Memory B cell (primary cell): Measurements from ENCODE around the gene SUN1.
A peak's percentile ranks its signal among the peaks of the same experiment; 100 is the strongest.

Source experiments
- ATAC-seq: fragments of 150-1000 bp; cut with Tn5 transposase; 2 replicates; pipeline ENCODE4 v1.10.0; 2021; ENCODE audit warnings: low read depth, mild to moderate bottlenecking, moderate library complexity
- DNase-seq, 2 donors: peaks; one replicate each; pipeline ENCODE4 v3.0.0; 2022; ENCODE audit warnings: low spot score in 2 of 2
- H3K27ac Mint-ChIP-seq: one replicate; pipeline ENCODE4 v1.8.0; 2022; ENCODE audit warnings: mild to moderate bottlenecking, moderate library complexity, mixed read lengths
- H3K27me3 Mint-ChIP-seq: one replicate; pipeline ENCODE4 v1.8.0; 2022; ENCODE audit warnings: mixed read lengths
- H3K36me3 Mint-ChIP-seq: one replicate; pipeline ENCODE4 v1.8.0; 2022; ENCODE audit warnings: mild to moderate bottlenecking, mixed read lengths
- H3K4me1 Mint-ChIP-seq: one replicate; pipeline ENCODE4 v1.8.0; 2022; ENCODE audit warnings: mixed read lengths
- H3K4me3 Mint-ChIP-seq: one replicate; pipeline ENCODE4 v1.8.0; 2022; ENCODE audit warnings: mild to moderate bottlenecking, moderate library complexity, mixed read lengths
- H3K9me3 Mint-ChIP-seq: one replicate; pipeline ENCODE4 v1.8.0; 2022; ENCODE audit warnings: mixed read lengths

The SUN1 gene

GRCh38 chr7:876077-876971 is 44.0 kb downstream of the SUN1 start, which contains the start of gene GET4:
Gene GET4, plus strand, starts transcription at chr7:876554. Its CDS starts 92 bp downstream, at chr7:876646.
- peak within 1 kb of the TSS; percentile 99 for H3K27ac Mint-ChIP-seq
- H3K36me3 Mint-ChIP-seq, result peaks cover 8% of the 10 kb centered on the region
- ATAC-seq (peak; percentile 76), DNase-seq (peak; percentile 96 to 98)
- peak within 1 kb of the TSS; percentile 99 for H3K4me3 Mint-ChIP-seq
- H3K27me3 Mint-ChIP-seq, result no peaks in the 10 kb centered on the region
- H3K4me1 Mint-ChIP-seq, result peaks cover 13% of the 10 kb centered on the region
- H3K9me3 Mint-ChIP-seq, result no peaks in the 10 kb centered on the region

GRCh38 chr7:876972-877311 is 44.7 kb downstream of the SUN1 start:
- ATAC-seq (peak; percentile 4), DNase-seq (no peak)
- peaks cover 8% of the 10 kb centered on the region for H3K36me3 Mint-ChIP-seq
- H3K4me3 Mint-ChIP-seq, result peak overlapping the region; percentile 99
- no peaks in the 10 kb centered on the region for H3K9me3 Mint-ChIP-seq
- H3K4me1 Mint-ChIP-seq, result peaks cover 13% of the 10 kb centered on the region
- H3K27me3 Mint-ChIP-seq, result no peaks in the 10 kb centered on the region
- peak overlapping the region; percentile 99 for H3K27ac Mint-ChIP-seq

- Mint-ChIP-seq H3K9me3 (no peaks in the 10 kb centered on the region), H3K27ac (peak overlapping the region; percentile 99), H3K4me1 (peaks cover 13% of the 10 kb centered on the region), H3K27me3 (no peaks in the 10 kb centered on the region), H3K4me3 (peak overlapping the region; percentile 99), H3K36me3 (peaks cover 4% of the 10 kb centered on the region)
- no peak for DNase-seq
- no peak for ATAC-seq
Measured at GRCh38 chr7:877312-878232, 45.3 kb downstream of the SUN1 start.

- no peak overlapping the region for H3K4me3 Mint-ChIP-seq
- no peaks in the 10 kb centered on the region for H3K27me3 Mint-ChIP-seq
- no peak overlapping the region for H3K27ac Mint-ChIP-seq
- H3K36me3 Mint-ChIP-seq, result peaks cover 3% of the 10 kb centered on the region
- no peaks in the 10 kb centered on the region for H3K9me3 Mint-ChIP-seq
- H3K4me1 Mint-ChIP-seq, result peaks cover 12% of the 10 kb centered on the region
- DNase-seq, result no peak
- no peak for ATAC-seq
Measured at GRCh38 chr7:879093-879492, 46.8 kb downstream of the SUN1 start.

GRCh38 chr7:879706-880105 is 47.4 kb downstream of the SUN1 start:
- Mint-ChIP-seq H3K36me3 (peaks cover 3% of the 10 kb centered on the region), H3K4me3 (no peak overlapping the region), H3K27me3 (no peaks in the 10 kb centered on the region), H3K9me3 (no peaks in the 10 kb centered on the region), H3K4me1 (peaks cover 12% of the 10 kb centered on the region), H3K27ac (no peak overlapping the region)
- ATAC-seq (no peak), DNase-seq (no peak)

- no peak overlapping the region for H3K27ac Mint-ChIP-seq
- no peak overlapping the region for H3K4me3 Mint-ChIP-seq
- peaks cover 3% of the 10 kb centered on the region for H3K36me3 Mint-ChIP-seq
- ATAC-seq (no peak), DNase-seq (no peak)
- H3K27me3 Mint-ChIP-seq, result no peaks in the 10 kb centered on the region
- H3K4me1 Mint-ChIP-seq, result peaks cover 12% of the 10 kb centered on the region
- no peaks in the 10 kb centered on the region for H3K9me3 Mint-ChIP-seq
Measured at GRCh38 chr7:880450-880849, 48.2 kb downstream of the SUN1 start.

GRCh38 chr7:881441-882234 is 49.4 kb downstream of the SUN1 start:
- H3K27ac Mint-ChIP-seq, result no peak overlapping the region
- H3K36me3 Mint-ChIP-seq, result peaks cover 3% of the 10 kb centered on the region
- H3K4me3 Mint-ChIP-seq, result no peak overlapping the region
- peaks cover 12% of the 10 kb centered on the region for H3K4me1 Mint-ChIP-seq
- no peaks in the 10 kb centered on the region for H3K9me3 Mint-ChIP-seq
- no peaks in the 10 kb centered on the region for H3K27me3 Mint-ChIP-seq
- ATAC-seq (no peak), DNase-seq (no peak)

GRCh38 chr7:882336-883035 is 50.2 kb downstream of the SUN1 start:
- no peak overlapping the region for H3K4me3 Mint-ChIP-seq
- H3K36me3 Mint-ChIP-seq, result peaks cover 3% of the 10 kb centered on the region
- ATAC-seq (no peak), DNase-seq (no peak)
- no peaks in the 10 kb centered on the region for H3K27me3 Mint-ChIP-seq
- no peak overlapping the region for H3K27ac Mint-ChIP-seq
- H3K4me1 Mint-ChIP-seq, result peaks cover 6% of the 10 kb centered on the region
- H3K9me3 Mint-ChIP-seq, result no peaks in the 10 kb centered on the region

GRCh38 chr7:883055-884021 is 51.1 kb downstream of the SUN1 start:
- DNase-seq (no peak), ATAC-seq (no peak)
- H3K27ac Mint-ChIP-seq, result no peak overlapping the region
- H3K36me3 Mint-ChIP-seq, result peaks cover 6% of the 10 kb centered on the region
- H3K27me3 Mint-ChIP-seq, result no peaks in the 10 kb centered on the region
- H3K9me3 Mint-ChIP-seq, result no peaks in the 10 kb centered on the region
- no peak overlapping the region for H3K4me3 Mint-ChIP-seq
- peaks cover 3% of the 10 kb centered on the region for H3K4me1 Mint-ChIP-seq

GRCh38 chr7:884191-885003 is 52.1 kb downstream of the SUN1 start:
- Mint-ChIP-seq H3K27me3 (no peaks in the 10 kb centered on the region), H3K27ac (no peak overlapping the region), H3K36me3 (peaks cover 9% of the 10 kb centered on the region), H3K4me1 (peaks cover 3% of the 10 kb centered on the region), H3K4me3 (no peak overlapping the region), H3K9me3 (no peaks in the 10 kb centered on the region)
- DNase-seq, result no peak
- ATAC-seq, result no peak

- Mint-ChIP-seq H3K36me3 (peaks cover 9% of the 10 kb centered on the region), H3K4me3 (no peak overlapping the region), H3K9me3 (no peaks in the 10 kb centered on the region), H3K27ac (no peak overlapping the region), H3K4me1 (peaks cover 3% of the 10 kb centered on the region), H3K27me3 (no peaks in the 10 kb centered on the region)
- DNase-seq, result no peak
- ATAC-seq, result no peak
Measured at GRCh38 chr7:885261-885892, 53.1 kb downstream of the SUN1 start.
